Spleen (tissue), 11 donors: ENCODE measurements around the gene ZKSCAN3. TPM values are rescaled to one million over a fixed set of nuclear protein-coding genes. Genes with fewer than 3 reads are reported as not detected.
"Not testable (repeated sequence)": the region's sequence is repeated elsewhere in the genome, so short reads cannot be mapped to it uniquely, and the experiment has no call there.

ENCODE experiments used
- DNase-seq: peaks from one replicate; pipeline ENCODE4 v3.0.0-alpha.2; 2020
- H3K27ac ChIP-seq, 8 donors: fragments of 200-600 bp; sonication (generic) in 7 of 8; 1 replicate in 4 of 8; 2 replicates in 4 of 8; pipeline versions ENCODE4 v1.5.0 to v1.8.0; 2016 to 2021; ENCODE audit warnings: inconsistent platforms in 4 of 8, mild to moderate bottlenecking in 4 of 8, moderate library complexity in 1 of 8
- H3K27me3 ChIP-seq, 7 donors: fragments of 200-600 bp; sonication (generic) in 6 of 7; replicated peaks in 1 of 7; 1 replicate in 4 of 7; 2 replicates in 3 of 7; pipeline versions ENCODE4 v1.5.0 to v1.8.0; 2016 to 2021; ENCODE audit warnings: inconsistent platforms in 3 of 7, mild to moderate bottlenecking in 1 of 7
- H3K36me3 ChIP-seq, 6 donors: fragments of 200-600 bp; sonication (generic) in 5 of 6; 1 replicate in 4 of 6; 2 replicates in 2 of 6; pipeline versions ENCODE4 v1.5.0 to v1.8.0; 2016 to 2021; ENCODE audit warnings: inconsistent platforms in 2 of 6
- H3K4me1 ChIP-seq, 6 donors: fragments of 200-600 bp; sonication (generic) in 5 of 6; 1 replicate in 3 of 6; 2 replicates in 3 of 6; pipeline versions ENCODE4 v1.5.0 to v1.8.0; 2016 to 2021; ENCODE audit warnings: inconsistent platforms in 3 of 6
- H3K4me3 ChIP-seq, 8 donors: fragments of 200-600 bp; sonication (generic) in 7 of 8; 1 replicate in 4 of 8; 2 replicates in 4 of 8; pipeline versions ENCODE4 v1.5.0 to v1.8.0; 2016 to 2021; ENCODE audit warnings: inconsistent platforms in 4 of 8, mild to moderate bottlenecking in 4 of 8, moderate library complexity in 2 of 8
- H3K9me3 ChIP-seq, 8 donors: fragments of 200-600 bp; sonication (generic) in 7 of 8; 1 replicate in 4 of 8; 2 replicates in 4 of 8; pipeline versions ENCODE4 v1.5.0 to v1.8.0; 2016 to 2021; ENCODE audit warnings: inconsistent platforms in 4 of 8
- CTCF ChIP-seq, 11 experiments: fragments of 200-600 bp in 7 of 11; fragments of 450-650 bp in 4 of 11; sonication (generic) in 4 of 11; IDR thresholded peaks in 8 of 11; conservative IDR thresholded peaks in 3 of 11; 1 replicate in 7 of 11; 2 replicates in 4 of 11; pipeline versions ENCODE4 v1.4.0 to v1.8.0; 2016 to 2021; ENCODE audit warnings: antibody characterized with exemption in 11 of 11, inconsistent platforms in 4 of 11, mild to moderate bottlenecking in 1 of 11
- POLR2A ChIP-seq, 3 donors: fragments of 450-650 bp; IDR thresholded peaks; one replicate each; pipeline ENCODE4 v1.5.1; 2017; ENCODE audit warnings: antibody characterized with exemption in 3 of 3, mild to moderate bottlenecking in 1 of 3
- POLR2AphosphoS5 ChIP-seq, 3 donors: sonication (generic); formaldehyde crosslinking; IDR thresholded peaks; one replicate each; pipeline ENCODE4 v1.5.1; 2017; ENCODE audit warnings: antibody characterized with exemption in 3 of 3
- WGBS, 5 donors: extraction: QIAGEN DNeasy Blood & Tissue Kit in 3 of 5; methylation state at CpG; one replicate each; pipeline versions ENCODE4 v1.1.5 to v1.1.7; 2013 to 2018; 5-methylcytosine and 5-hydroxymethylcytosine counted together
- intact Hi-C: fragments of 100-400 bp; cut with DNase I; formaldehyde crosslinking; loops from one replicate; pipeline ENCODE4 v1.15.0; 2023; ENCODE audit warnings: low total_unique reads
- polyA plus RNA-seq, 3 donors: library from polyadenylated mRNA; stranded (reverse); fragments of 200-250 nt; gene quantifications; one replicate each; pipeline ENCODE4 v1.2.1, GENCODE V29; 2013
- total RNA-seq, 7 donors: library from RNA; depleted of rRNA in 3 of 7; stranded (reverse); fragments of >200 nt in 3 of 7; fragmentation: NEBNext Ultra II Directional in 4 of 7; extraction: Animal tissue kit (Norgen Biotek cat#: 25700) in 4 of 7; gene quantifications; one replicate each; pipeline versions ENCODE4 v1.1.0 to v1.2.1, GENCODE V29; 2016 to 2021
- donor health status: healthy with polysubstance abuse.
- donor health status: DM: no; HTN: no; CAD: no; lungs with moderate emphysema.
- donor health status: DM: no; HTN: no; CAD: no.
- donor health status: Bipolar disorder and iron deficiency.
- donor health status: healthy.
- donor health status: DM: no; HTN: no; CAD: no.
- donor health status: DM: yes; HTN: yes; CAD: no.

The ZKSCAN3 gene
- total and polyA plus RNA-seq, 10 donors, result 1.0 to 8.4 (median 6.7) TPM

- TF ChIP-seq POLR2A (IDR thresholded peaks at IDR 0.05) (no peak), CTCF (IDR thresholded peaks at IDR 0.05 in 8 of 11, conservative IDR thresholded peaks at IDR 0.05 in 3 of 11) (no peak), POLR2AphosphoS5 (IDR thresholded peaks at IDR 0.05) (no peak)
- WGBS, 5 donors, result 61 to 94% (median 90%) methylated on average over 2 of the region's 2 CpGs
- intact Hi-C loops, result no loop called here
- Histone ChIP-seq H3K4me1 (peaks cover 8 to 22% (median 19%) of the 10 kb centered on the region in 6 donors), H3K9me3 (peaks cover 0 to 3% (median 0%) of the 10 kb centered on the region in 8 donors), H3K4me3 (no peak overlapping the region), H3K27me3 (peaks cover 0 to 25% (median 0%) of the 10 kb centered on the region in 7 donors), H3K36me3 (peaks cover 0 to 10% (median 2%) of the 10 kb centered on the region in 6 donors), H3K27ac (no peak overlapping the region)
- no peak for DNase-seq
These were observed 52.5 kb downstream of the ZKSCAN3 start for GRCh38 chr6:28402197-28402596.

- WGBS, 5 donors, result 83 to 94% (median 90%) methylated on average over 4 to 5 of the region's 5 CpGs
- not testable (repeated sequence) for H3K4me1 ChIP-seq
These were observed 54.2 kb downstream of the ZKSCAN3 start for GRCh38 chr6:28403923-28404322.

GRCh38 chr6:28407401-28407800 is 57.7 kb downstream of the ZKSCAN3 start:
- Histone ChIP-seq H3K9me3 (peaks cover 0 to 4% (median 0%) of the 10 kb centered on the region in 8 donors), H3K4me3 (no peak overlapping the region), H3K27ac (no peak overlapping the region), H3K36me3 (no peaks in the 10 kb centered on the region), H3K4me1 (no peaks in the 10 kb centered on the region), H3K27me3 (peaks cover 0 to 52% (median 0%) of the 10 kb centered on the region in 7 donors)
- 40 to 62% (median 60%) methylated on average over 2 of the region's 2 CpGs for WGBS, 5 donors
- intact Hi-C loops, result no loop called here
- TF ChIP-seq CTCF (IDR thresholded peaks at IDR 0.05 in 8 of 11, conservative IDR thresholded peaks at IDR 0.05 in 3 of 11), result no peak
- TF ChIP-seq POLR2AphosphoS5 (IDR thresholded peaks at IDR 0.05), result no peak
- no peak for DNase-seq

More at GRCh38 chr6:28403923-28404322, 54.2 kb downstream of the ZKSCAN3 start:
- intact Hi-C loops, H3K4me3 ChIP-seq, H3K36me3 ChIP-seq, DNase-seq, H3K9me3 ChIP-seq, H3K27ac ChIP-seq: not testable (repeated sequence)
- peaks cover 0 to 30% (median 0%) of the 10 kb centered on the region in 7 donors for H3K27me3 ChIP-seq

- no peak overlapping the region for H3K27ac ChIP-seq
- WGBS, 5 donors, result 86 to 93% (median 88%) methylated on average over 5 of the region's 5 CpGs
- peaks cover 0 to 46% (median 0%) of the 10 kb centered on the region in 7 donors for H3K27me3 ChIP-seq
- no peaks in the 10 kb centered on the region for H3K4me1 ChIP-seq
- H3K9me3 ChIP-seq, result peaks cover 0 to 4% (median 0%) of the 10 kb centered on the region in 8 donors
- intact Hi-C loops, result no loop called here
- H3K36me3 ChIP-seq, result no peaks in the 10 kb centered on the region
- TF ChIP-seq POLR2AphosphoS5 (IDR thresholded peaks at IDR 0.05) (no peak), POLR2A (IDR thresholded peaks at IDR 0.05) (no peak)
- DNase-seq, result no peak
- no peak overlapping the region for H3K4me3 ChIP-seq
These were observed 58.5 kb downstream of the ZKSCAN3 start for GRCh38 chr6:28408076-28408802.

- Histone ChIP-seq H3K4me3 (no peak overlapping the region), H3K4me1 (no peaks in the 10 kb centered on the region), H3K36me3 (no peaks in the 10 kb centered on the region), H3K27ac (no peak overlapping the region), H3K9me3 (peaks cover 0 to 7% (median 0%) of the 10 kb centered on the region in 8 donors), H3K27me3 (peaks cover 0 to 38% (median 0%) of the 10 kb centered on the region in 7 donors)
- intact Hi-C loops, result no loop called here
- no peak for DNase-seq
- no peak for TF ChIP-seq POLR2AphosphoS5 (IDR thresholded peaks at IDR 0.05)
- TF ChIP-seq POLR2A (IDR thresholded peaks at IDR 0.05), result no peak
- no peak for TF ChIP-seq CTCF (IDR thresholded peaks at IDR 0.05 in 8 of 11, conservative IDR thresholded peaks at IDR 0.05 in 3 of 11)
- 92 to 99% (median 95%) methylated on average over 2 of the region's 2 CpGs for WGBS, 5 donors
These were observed 61.0 kb downstream of the ZKSCAN3 start for GRCh38 chr6:28410767-28411166.
